H1 (cell line): Measurements from ENCODE around the gene RAD51B. TPM values are rescaled to one million over a fixed set of nuclear protein-coding genes. Genes with fewer than 3 reads are reported as not detected.

Source experiments
- CTCF ChIA-PET: fragments of 300-600 bp; sonication (Branson Sonifier 250); formaldehyde crosslinking; loops from one replicate; lab custom pipeline; 2021; ENCODE audit not compliant: partially characterized antibody; lab: Charles Lee
- POLR2A ChIA-PET: fragments of 300-600 bp; sonication (Branson Sonifier 250); formaldehyde crosslinking; loops from one replicate; lab custom pipeline; 2021; ENCODE audit warnings: inconsistent platforms; ENCODE audit not compliant: partially characterized antibody; lab: Charles Lee
- DNase-seq, 2 experiments: peaks; one replicate each; pipeline versions ENCODE4 v3.0.0 to v3.0.0-alpha.2; 2010 to 2022; ENCODE audit warnings: low spot score in 2 of 2, low read depth in 1 of 2, mixed read lengths in 1 of 2
- FAIRE-seq: peaks from 2 replicates; lab custom pipeline; 2011; peaks lifted over from hg19 to GRCh38; lab: Jason Lieb, UNC
- H2AFZ ChIP-seq: 2 replicates; pipeline ENCODE4 v1.8.1; 2012; ENCODE audit warnings: low read length, inconsistent platforms
- H2AK5ac ChIP-seq: 2 replicates; pipeline ENCODE4 v1.6.1; 2013; ENCODE audit warnings: low read depth, low read length
- H2BK120ac ChIP-seq: replicated peaks from 2 replicates; pipeline ENCODE3; 2013; ENCODE audit warnings: low read depth, low read length, inconsistent platforms
- H2BK12ac ChIP-seq: 2 replicates; pipeline ENCODE4 v1.6.1; 2013; ENCODE audit warnings: low read depth, low read length
- H2BK15ac ChIP-seq: 2 replicates; pipeline ENCODE4 v1.6.1; 2013; ENCODE audit warnings: low read length
- H2BK20ac ChIP-seq: 2 replicates; pipeline ENCODE4 v1.6.1; 2013; ENCODE audit warnings: low read length
- H2BK5ac ChIP-seq: 2 replicates; pipeline ENCODE4 v1.6.1; 2013; ENCODE audit warnings: low read depth, low read length
- H3K14ac ChIP-seq: 2 replicates; pipeline ENCODE4 v1.6.1; 2013; ENCODE audit warnings: inconsistent platforms; ENCODE audit not compliant: insufficient read length
- H3K18ac ChIP-seq: 2 replicates; pipeline ENCODE4 v1.6.1; 2013; ENCODE audit warnings: low read length; ENCODE audit errors: extremely low read depth
- H3K23ac ChIP-seq: 2 replicates; pipeline ENCODE4 v1.6.1; 2013; ENCODE audit warnings: inconsistent platforms; ENCODE audit not compliant: insufficient read length
- H3K23me2 ChIP-seq: 2 replicates; pipeline ENCODE4 v1.6.1; 2013; ENCODE audit warnings: low read depth, low read length
- H3K27ac ChIP-seq: 2 replicates; pipeline ENCODE4 v1.6.1; 2011; ENCODE audit warnings: low read depth, low read length, inconsistent platforms
- H3K27me3 ChIP-seq, 4 experiments: replicated peaks in 1 of 4; 1 replicate in 1 of 4; 2 replicates in 3 of 4; pipeline versions ENCODE4 v1.6.1 to v1.8.1; 2011 to 2013; ENCODE audit warnings: low read length in 3 of 4, mild to moderate bottlenecking in 3 of 4, inconsistent platforms in 2 of 4, mixed read lengths in 2 of 4, moderate library complexity in 1 of 4; ENCODE audit not compliant: control insufficient read depth in 3 of 4, insufficient read depth in 3 of 4; ENCODE audit errors: extremely low read depth in 1 of 4
- H3K36me3 ChIP-seq, 4 experiments: 2 replicates each; pipeline versions ENCODE4 v1.6.1 to v1.8.1; 2011 to 2013; ENCODE audit warnings: mild to moderate bottlenecking in 4 of 4, low read length in 3 of 4, moderate library complexity in 2 of 4, control low read depth in 1 of 4, inconsistent platforms in 1 of 4; ENCODE audit not compliant: insufficient read depth in 4 of 4, control insufficient read depth in 2 of 4
- H3K4ac ChIP-seq: replicated peaks from 2 replicates; pipeline ENCODE3; 2013; ENCODE audit warnings: low read length, low read depth, mixed read lengths, inconsistent platforms; ENCODE audit not compliant: insufficient read length
- H3K4me1 ChIP-seq, 4 experiments: replicated peaks in 1 of 4; 1 replicate in 1 of 4; 2 replicates in 3 of 4; pipeline versions ENCODE4 v1.6.1 to v1.8.1; 2011 to 2013; ENCODE audit warnings: low read length in 3 of 4, inconsistent platforms in 2 of 4, mixed read lengths in 1 of 4; ENCODE audit not compliant: insufficient read depth in 4 of 4, control insufficient read depth in 3 of 4
- H3K4me2 ChIP-seq, 2 experiments: 2 replicates each; pipeline versions ENCODE4 v1.6.1 to v1.8.1; 2011 to 2013; ENCODE audit warnings: low read depth in 2 of 2, low read length in 2 of 2, control low read depth in 1 of 2, inconsistent platforms in 1 of 2, mild to moderate bottlenecking in 1 of 2; ENCODE audit not compliant: insufficient read depth in 1 of 2
- H3K4me3 ChIP-seq, 4 experiments: fragments of 200-600, 300-600 bp in 1 of 4; sonication (generic), shearing (Covaris generic), sonication (Bioruptor Twin) in 1 of 4; 2 replicates each; pipeline versions ENCODE4 v1.5.1 to v1.8.1; 2011 to 2016; ENCODE audit warnings: low read length in 4 of 4, low read depth in 3 of 4, control low read depth in 2 of 4, inconsistent platforms in 2 of 4, mild to moderate bottlenecking in 2 of 4, mixed read lengths in 1 of 4, moderate library complexity in 1 of 4; ENCODE audit not compliant: insufficient read depth in 2 of 4; ENCODE audit errors: extremely low read depth in 1 of 4
- H3K56ac ChIP-seq: replicated peaks from 2 replicates; pipeline ENCODE3; 2013; ENCODE audit warnings: low read depth, mild to moderate bottlenecking, mixed read lengths, low read length, inconsistent platforms; ENCODE audit not compliant: insufficient read length
- H3K79me1 ChIP-seq: 2 replicates; pipeline ENCODE4 v1.6.1; 2013; ENCODE audit warnings: low read depth, low read length, control low read depth
- H3K79me2 ChIP-seq, 2 experiments: 2 replicates each; pipeline versions ENCODE4 v1.6.1 to v1.8.1; 2012 to 2013; ENCODE audit warnings: low read length in 2 of 2, mild to moderate bottlenecking in 2 of 2, inconsistent platforms in 1 of 2; ENCODE audit not compliant: insufficient read depth in 2 of 2, control insufficient read depth in 1 of 2
- H3K9ac ChIP-seq, 4 experiments: replicated peaks in 1 of 4; 1 replicate in 1 of 4; 2 replicates in 3 of 4; pipeline versions ENCODE4 v1.6.1 to v1.8.1; 2011 to 2013; ENCODE audit warnings: low read depth in 3 of 4, low read length in 3 of 4, control low read depth in 2 of 4, mild to moderate bottlenecking in 2 of 4, moderate library complexity in 2 of 4, inconsistent platforms in 1 of 4; ENCODE audit errors: extremely low read depth in 1 of 4
- H3K9me3 ChIP-seq, 2 experiments: 2 replicates each; pipeline versions ENCODE4 v1.6.1 to v1.8.1; 2012 to 2013; ENCODE audit warnings: mild to moderate bottlenecking in 2 of 2, moderate library complexity in 2 of 2, control low read depth in 1 of 2, inconsistent platforms in 1 of 2, low read depth in 1 of 2, low read length in 1 of 2, mixed read lengths in 1 of 2; ENCODE audit not compliant: insufficient read depth in 2 of 2
- H4K20me1 ChIP-seq, 2 experiments: replicated peaks in 1 of 2; 2 replicates each; pipeline versions ENCODE3 to v1.8.1; 2011 to 2013; ENCODE audit warnings: inconsistent platforms in 2 of 2, low read length in 2 of 2, mild to moderate bottlenecking in 1 of 2; ENCODE audit not compliant: insufficient read depth in 2 of 2, control insufficient read depth in 1 of 2
- H4K5ac ChIP-seq: 2 replicates; pipeline ENCODE4 v1.6.1; 2013; ENCODE audit warnings: low read length, low read depth, mixed read lengths, inconsistent platforms; ENCODE audit not compliant: insufficient read length
- H4K8ac ChIP-seq: 2 replicates; pipeline ENCODE4 v1.8.0; 2013; ENCODE audit warnings: mild to moderate bottlenecking, moderate library complexity, low read length, inconsistent platforms; ENCODE audit not compliant: insufficient read depth; ENCODE audit errors: extremely low read depth
- H4K91ac ChIP-seq: replicated peaks from 2 replicates; pipeline ENCODE3; 2013; ENCODE audit warnings: low read length, mixed read lengths, inconsistent platforms; ENCODE audit not compliant: insufficient read length
- BCL11A ChIP-seq, 2 experiments: IDR thresholded peaks; one replicate each; pipeline ENCODE4 v1.6.1; 2011; ENCODE audit warnings: low read depth in 2 of 2, low read length in 2 of 2, mild to moderate bottlenecking in 2 of 2
- BRCA1 ChIP-seq: IDR thresholded peaks from 2 replicates; pipeline ENCODE4 v1.6.1; 2012; ENCODE audit warnings: low read depth, low read length, improper control_type of control experiment
- CBX5 ChIP-seq: fragments of 300-800, 300-1000 bp; sonication (generic); IDR thresholded peaks from 2 replicates; pipeline ENCODE4 v1.7.1; 2016; ENCODE audit warnings: antibody characterized with exemption, low read length, low read depth
- CTBP2 ChIP-seq: IDR thresholded peaks from 2 replicates; pipeline ENCODE4 v1.7.0; 2011; ENCODE audit warnings: borderline replicate concordance, mild to moderate bottlenecking, moderate library complexity, mixed read lengths, low read length; ENCODE audit not compliant: insufficient read depth, insufficient read length
- EGR1 ChIP-seq: IDR thresholded peaks from 2 replicates; pipeline ENCODE4 v1.6.1; 2011; ENCODE audit warnings: low read depth, low read length, borderline replicate concordance
- EZH2 ChIP-seq: fragments of 200-600 bp; sonication (generic); IDR thresholded peaks from 2 replicates; pipeline ENCODE4 v1.7.1; 2012; ENCODE audit warnings: low read depth, mild to moderate bottlenecking, moderate library complexity, low read length, inconsistent platforms; ENCODE audit not compliant: severe bottlenecking
- GABPA ChIP-seq: IDR thresholded peaks from 2 replicates; pipeline ENCODE4 v1.6.1; 2011; ENCODE audit warnings: mild to moderate bottlenecking, low read length, moderate library complexity, borderline replicate concordance; ENCODE audit not compliant: insufficient read depth
- HDAC2 ChIP-seq, 2 experiments: fragments of 300-600 bp in 1 of 2; sonication (generic) in 1 of 2; IDR thresholded peaks; 2 replicates each; pipeline ENCODE4 v1.6.1; 2011 to 2012; ENCODE audit warnings: low read depth in 2 of 2, low read length in 2 of 2, mild to moderate bottlenecking in 2 of 2, moderate library complexity in 2 of 2, borderline replicate concordance in 1 of 2, inconsistent platforms in 1 of 2
- JUND ChIP-seq: IDR thresholded peaks from 2 replicates; pipeline ENCODE4 v1.6.1; 2011; ENCODE audit warnings: mild to moderate bottlenecking, improper control_type of control experiment, low read length
- RXRA ChIP-seq: IDR thresholded peaks from 2 replicates; pipeline ENCODE4 v1.6.1; 2011; ENCODE audit warnings: low read depth, mild to moderate bottlenecking, low read length, moderate library complexity; ENCODE audit not compliant: insufficient read depth
- SP1 ChIP-seq: IDR thresholded peaks from 2 replicates; pipeline ENCODE4 v1.6.1; 2011; ENCODE audit warnings: low read depth, low read length
- SP2 ChIP-seq: IDR thresholded peaks from 2 replicates; pipeline ENCODE4 v1.6.1; 2012; ENCODE audit warnings: mild to moderate bottlenecking, low read length, inconsistent platforms
- TEAD4 ChIP-seq: IDR thresholded peaks from 2 replicates; pipeline ENCODE4 v1.6.1; 2012; ENCODE audit warnings: low read depth, low read length, inconsistent platforms, mixed read lengths
- YY1 ChIP-seq: IDR thresholded peaks from 2 replicates; pipeline ENCODE4 v1.6.1; 2011; ENCODE audit warnings: low read depth, mild to moderate bottlenecking, low read length
- WGBS, 2 experiments: shearing (Covaris generic) in 1 of 2; methylation state at CpG; one replicate each; pipeline versions ENCODE4 v1.1.6 to v1.1.7; 2013 to 2015; ENCODE audit warnings: low lambda C conversion rate in 2 of 2, mixed read lengths in 2 of 2, inconsistent platforms in 1 of 2, low coverage in 1 of 2, missing lambda C conversion rate in 1 of 2; ENCODE audit not compliant: insufficient replicate concordance in 2 of 2, insufficient coverage in 1 of 2, insufficient read length in 1 of 2; ENCODE audit errors: extremely low coverage in 1 of 2, missing lambda C conversion rate in 1 of 2; 5-methylcytosine and 5-hydroxymethylcytosine counted together
- polyA plus RNA-seq, 7 experiments: library from polyadenylated mRNA; depleted of rRNA in 3 of 7; stranded (reverse) in 5 of 7; unstranded in 2 of 7; fragments of >200 nt in 5 of 7; fragments of 200-250 nt in 2 of 7; gene quantifications; 1 replicate in 5 of 7; 2 replicates in 1 of 7; 4 replicates in 1 of 7; pipeline versions ENCODE4 v1.2.1 to v1.2.3, GENCODE V29; 2011 to 2013; ENCODE audit warnings: missing spikeins in 2 of 7, mixed read lengths in 2 of 7
- total RNA-seq: library from RNA; stranded (reverse); fragmentation: NEBNext Ultra II Directional; extraction: Animal tissue kit (Norgen Biotek cat#: 25700); gene quantifications from 2 replicates; pipeline ENCODE4 v1.2.1, GENCODE V29; 2021

Gene RAD51B
- total and polyA plus RNA-seq, 2 of the 8 experiments (the other 6 are each of a cell fraction or from before 2014, with no cell fraction given) = 3.9 to 14.9 TPM

GRCh38 chr14:68402525-68403101 is 583.0 kb downstream of the RAD51B start:
- peaks cover 0 to under 1% (median under 1%) of the 10 kb centered on the region in 4 experiments; a peak in 2 of 7 replicates for H3K4me1 ChIP-seq
- H3K4me2 ChIP-seq = no peak overlapping the region
- H4K8ac ChIP-seq = no peak overlapping the region
- H3K27ac ChIP-seq = no peak overlapping the region
- no peaks in the 10 kb centered on the region; the same call in 1 of the 2 replicates for H3K23me2 ChIP-seq
- POLR2A ChIA-PET = no interaction called here
- H2BK12ac ChIP-seq = no peak overlapping the region; the same call in 1 of the 2 replicates
- no peaks in the 10 kb centered on the region for H3K79me1 ChIP-seq
- no peak overlapping the region for H3K18ac ChIP-seq
- H3K79me2 ChIP-seq = no peaks in the 10 kb centered on the region
- H3K23ac ChIP-seq = no peak overlapping the region
- WGBS, 2 experiments = 94% methylated on average over 7 of the region's 7 CpGs; no CpG with 5 or more reads in 1 of the 2 experiments
- no peak overlapping the region for H4K5ac ChIP-seq
- peaks cover 0 to 1% (median 0%) of the 10 kb centered on the region in 4 experiments; a peak in 1 of 7 replicates for H3K27me3 ChIP-seq
- no peaks in the 10 kb centered on the region for H3K36me3 ChIP-seq
- H3K4me3 ChIP-seq = no peak overlapping the region
- no peak overlapping the region for H3K4ac ChIP-seq
- no peak overlapping the region for H2BK120ac ChIP-seq
- CTCF ChIA-PET = interaction anchor here (0.6 to 1.7 kb wide), 2 partner anchors 27 to 458 kb away, joined by 5 to 6 read pairs; no protein-coding TSS in a partner anchor
- no peak overlapping the region for H4K91ac ChIP-seq
- no peak overlapping the region for H2BK5ac ChIP-seq
- H2AFZ ChIP-seq = no peak overlapping the region
- DNase-seq (no peak), FAIRE-seq (no peak)
- no peak overlapping the region for H2AK5ac ChIP-seq
- H3K9ac ChIP-seq = no peak overlapping the region
- H3K14ac ChIP-seq = no peak overlapping the region
- H4K20me1 ChIP-seq = no peaks in the 10 kb centered on the region
- no peak overlapping the region for H2BK15ac ChIP-seq
- H2BK20ac ChIP-seq = no peak overlapping the region
- no peak overlapping the region for H3K56ac ChIP-seq
- no peaks in the 10 kb centered on the region for H3K9me3 ChIP-seq
- TF ChIP-seq EGR1 = no peak
- TF ChIP-seq JUND = no peak
- no peak for TF ChIP-seq CTBP2
- TF ChIP-seq BRCA1 = no peak
- no peak for TF ChIP-seq GABPA
- no peak for TF ChIP-seq BCL11A (IDR thresholded peaks at IDR 0.05; ENCODE audit: low read depth in 2 of 2, low read length in 2 of 2)
- no peak for TF ChIP-seq YY1
- TF ChIP-seq EZH2 = no peak
- TF ChIP-seq SP2 = no peak
- no peak for TF ChIP-seq TEAD4
- no peak for TF ChIP-seq SP1
- TF ChIP-seq HDAC2 (IDR thresholded peaks at IDR 0.05; ENCODE audit: borderline replicate concordance in 1 of 2, low read depth in 2 of 2, low read length in 2 of 2) = no peak
- TF ChIP-seq RXRA = no peak
- TF ChIP-seq CBX5 = no peak
